Fibroblast of gingiva (primary cell): ENCODE measurements around the gene ZBED1.
"Not testable (repeated sequence)": the region's sequence is repeated elsewhere in the genome, so short reads cannot be mapped to it uniquely, and the experiment has no call there.

ENCODE experiments used
- DNase-seq: peaks from one replicate; pipeline ENCODE4 v3.0.0-alpha.2; 2011; ENCODE audit warnings: low read depth

Gene ZBED1

DNA sequence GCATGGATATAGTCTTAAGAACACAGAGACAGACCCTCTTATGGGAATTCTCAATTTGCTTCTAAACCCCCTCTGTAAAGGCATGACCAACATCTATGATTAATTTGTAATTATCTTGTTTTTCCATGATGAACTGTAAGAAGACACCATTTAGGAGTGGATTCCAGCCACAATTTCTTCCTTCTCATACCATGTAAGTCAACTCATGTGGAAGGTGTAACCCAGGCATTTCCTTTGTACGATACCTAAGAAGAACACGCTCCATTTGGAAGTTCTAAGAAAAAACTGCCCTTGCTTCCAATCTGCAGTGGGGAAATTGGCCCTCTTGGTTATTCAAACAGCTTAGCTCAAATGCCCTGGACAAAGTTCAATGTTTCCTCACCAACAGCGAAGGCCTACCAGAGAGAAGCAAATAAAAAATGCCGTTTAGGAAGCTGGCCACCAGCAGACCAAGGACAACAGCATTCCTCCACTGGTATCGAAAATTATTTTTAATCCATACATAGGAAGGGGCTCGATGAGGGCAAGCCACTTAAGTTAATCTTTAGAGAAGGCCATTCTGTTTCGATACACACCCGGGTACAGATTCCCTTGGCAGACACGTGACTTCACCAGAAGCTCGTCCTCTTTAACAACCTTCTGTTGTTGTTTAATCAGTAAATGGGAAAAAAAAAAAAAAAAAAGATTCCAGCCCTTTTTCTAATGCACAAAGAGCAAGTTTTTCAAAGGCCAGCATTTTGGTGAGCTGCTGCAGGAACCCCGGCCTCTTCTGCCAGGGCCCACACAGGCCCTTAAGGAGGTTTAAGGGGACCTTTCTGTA lies 2.6 kb downstream of the ZBED1 start:
- peak; percentile 62 for DNase-seq

DNA sequence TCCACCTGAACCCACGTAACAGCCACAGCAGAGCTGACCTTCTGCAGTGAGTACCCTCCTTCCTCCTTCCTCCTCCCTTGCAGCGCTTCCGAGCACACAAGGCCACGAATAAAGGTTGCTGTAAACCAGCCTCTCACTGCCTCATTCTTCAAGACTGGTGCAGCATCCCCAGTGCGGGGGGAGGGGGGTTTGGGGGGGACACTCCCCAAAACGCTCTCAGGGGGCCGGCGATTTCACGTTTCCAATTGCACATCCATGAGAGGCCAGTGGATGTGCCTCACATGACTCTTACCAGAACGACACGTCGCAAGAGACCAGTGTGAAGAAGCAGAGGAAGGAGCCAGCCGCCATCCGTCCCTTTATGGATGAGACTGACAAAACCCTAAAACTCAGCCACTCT lies 5.2 kb downstream of the ZBED1 start:
- no peak for DNase-seq

DNA sequence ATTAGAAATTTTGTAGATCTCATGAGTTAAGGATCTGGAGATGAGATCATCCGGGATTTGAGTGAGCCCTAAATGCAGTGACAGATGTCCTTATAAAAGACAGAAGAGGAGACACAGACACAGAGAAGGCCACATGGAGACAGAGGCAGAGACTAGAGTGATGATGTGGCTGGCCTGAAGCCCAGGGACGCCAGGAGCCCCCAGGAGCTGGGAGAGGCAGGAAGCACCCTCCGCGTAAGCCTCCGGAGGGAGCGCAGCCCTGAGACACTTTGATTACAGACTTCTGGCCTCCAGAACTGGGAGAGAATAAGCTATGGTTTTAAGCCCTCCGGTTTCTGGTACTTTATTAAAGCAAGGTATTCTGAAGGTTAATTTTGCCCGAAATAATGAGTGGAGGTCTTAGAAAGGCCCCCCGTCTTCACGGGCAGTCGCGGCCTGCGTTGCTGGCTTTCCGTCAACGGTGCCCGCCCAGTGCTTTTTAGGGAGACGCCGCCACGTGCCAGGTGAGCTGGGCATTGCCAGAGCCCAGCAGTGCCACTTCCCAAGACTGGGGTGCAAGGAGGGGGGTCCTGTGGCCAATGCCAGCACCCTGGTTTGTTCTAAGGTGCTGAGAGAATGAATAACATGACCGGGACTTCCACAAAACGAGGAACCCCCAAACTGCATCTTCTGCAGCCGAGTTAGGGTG lies 8.1 kb downstream of the ZBED1 start:
- DNase-seq, result no peak

DNA sequence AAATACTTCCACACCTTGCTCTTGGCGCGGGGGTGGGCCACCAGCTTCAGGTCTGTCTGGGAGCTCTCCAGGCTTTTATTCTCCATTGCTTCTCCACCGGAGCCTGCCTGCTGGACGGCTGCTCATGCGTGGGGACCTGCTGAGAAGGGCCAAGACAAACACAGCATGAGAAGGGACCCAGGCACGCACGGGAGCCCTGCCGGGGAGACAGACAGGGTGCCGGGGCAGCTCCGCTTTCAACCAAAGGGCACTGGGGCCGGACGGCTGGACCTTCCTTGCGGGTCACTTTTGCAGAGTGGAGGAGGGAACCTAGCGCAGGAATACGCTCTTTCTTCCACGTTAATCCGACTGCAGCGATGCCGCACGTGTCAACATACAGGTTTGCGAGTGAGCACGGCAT lies 10.1 kb downstream of the ZBED1 start:
- no peak for DNase-seq

DNA sequence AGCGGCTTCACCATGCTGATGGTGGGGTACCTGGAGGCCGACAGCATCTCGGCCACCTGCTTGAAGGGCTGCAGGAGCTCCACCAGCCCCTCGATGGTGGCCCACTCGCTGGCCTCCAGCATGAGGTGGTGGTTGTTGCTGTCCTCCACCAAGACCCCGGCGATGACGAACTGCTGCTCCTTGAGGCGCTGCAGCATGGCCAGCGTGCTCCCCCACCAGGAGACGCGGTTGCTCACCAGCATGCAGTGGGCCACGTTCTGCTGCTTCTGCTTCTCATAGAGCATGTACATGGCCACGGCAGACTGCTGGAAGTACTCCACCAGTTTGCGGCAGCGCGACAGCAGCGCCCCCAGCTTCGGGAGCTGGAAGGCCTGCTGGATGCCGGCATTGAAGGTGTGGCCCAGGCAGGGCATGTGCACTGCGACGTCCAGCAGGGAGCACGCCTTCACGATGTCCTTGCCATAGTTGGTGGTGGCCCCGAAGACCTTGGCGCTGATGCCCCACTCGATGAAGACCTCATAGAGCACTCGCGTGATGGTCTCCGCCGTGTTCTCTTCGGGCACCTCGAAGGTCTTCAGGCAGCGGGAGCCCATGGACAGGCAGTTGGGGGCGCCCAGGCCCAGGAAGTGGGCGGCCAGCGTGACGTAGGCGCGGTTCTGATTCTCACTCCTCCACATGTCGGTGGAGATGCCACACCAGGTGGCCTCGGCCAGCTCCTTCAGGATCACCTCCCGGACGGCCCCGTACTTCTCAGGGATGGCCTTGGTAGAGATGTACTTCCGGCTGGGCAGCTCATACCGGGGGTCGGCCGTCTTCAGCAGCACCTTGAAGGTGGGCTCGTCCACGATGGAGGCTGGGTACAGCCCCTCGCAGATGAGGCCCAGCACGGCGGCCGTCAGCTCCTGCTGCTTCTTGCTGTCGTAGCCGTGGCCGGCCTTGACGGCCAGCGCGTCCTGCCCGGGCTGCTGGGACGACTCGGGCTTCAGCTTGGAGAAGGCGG lies 11.0 kb downstream of the ZBED1 start:
- no peak for DNase-seq

DNA sequence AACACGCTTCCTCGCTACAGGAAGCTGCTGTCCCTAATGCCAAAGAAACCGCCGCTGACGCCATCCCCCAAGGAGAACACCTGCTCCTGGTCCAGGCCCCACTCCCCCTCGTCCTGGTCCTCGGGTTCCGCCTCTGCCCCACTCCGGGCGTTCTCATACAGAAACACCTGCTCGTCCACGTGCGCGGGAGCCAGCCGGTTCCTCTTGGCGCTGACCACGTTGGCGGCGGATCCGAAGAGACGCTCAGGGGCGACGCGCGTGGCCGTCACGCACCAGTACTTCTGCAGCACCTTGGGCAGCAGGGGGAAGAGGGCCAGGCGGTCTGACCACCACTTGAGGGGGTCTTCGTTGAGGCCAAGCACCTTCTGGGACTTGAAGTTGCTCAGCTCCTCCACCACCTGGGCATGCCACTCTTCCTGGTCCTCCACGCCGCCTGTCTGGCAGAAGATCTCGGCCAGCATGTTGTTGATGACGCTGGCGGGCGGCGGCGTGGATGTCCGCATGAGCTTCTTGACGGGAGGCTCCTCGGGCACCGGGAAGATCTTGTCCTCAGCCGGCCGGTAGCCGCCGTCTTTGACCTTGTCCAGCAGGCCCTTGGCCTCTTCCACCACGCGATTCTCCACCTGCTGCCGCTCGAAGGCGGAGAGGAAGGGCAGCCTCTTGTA lies 12.0 kb downstream of the ZBED1 start:
- DNase-seq, result no peak

DNA sequence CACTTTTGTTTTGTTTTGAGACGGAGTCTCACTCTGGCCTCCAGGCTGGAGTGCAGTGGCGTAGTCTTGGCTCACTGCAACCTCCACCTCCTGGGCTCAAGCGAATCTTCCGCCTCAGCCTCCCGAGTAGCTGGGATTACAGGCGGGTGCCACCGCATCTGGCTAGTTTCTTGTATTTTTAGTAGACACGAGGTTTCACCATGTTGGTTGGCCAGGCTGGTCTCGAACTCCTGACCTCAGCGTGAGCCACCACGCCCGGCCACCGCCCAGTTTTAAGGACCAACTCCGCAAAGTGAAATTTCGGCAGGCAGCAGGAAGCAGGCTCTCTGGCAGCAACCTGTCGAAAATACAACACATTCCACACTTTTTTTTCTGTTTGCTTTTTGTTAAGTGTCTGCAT lies 13.4 kb downstream of the ZBED1 start:
- no peak for DNase-seq

DNA sequence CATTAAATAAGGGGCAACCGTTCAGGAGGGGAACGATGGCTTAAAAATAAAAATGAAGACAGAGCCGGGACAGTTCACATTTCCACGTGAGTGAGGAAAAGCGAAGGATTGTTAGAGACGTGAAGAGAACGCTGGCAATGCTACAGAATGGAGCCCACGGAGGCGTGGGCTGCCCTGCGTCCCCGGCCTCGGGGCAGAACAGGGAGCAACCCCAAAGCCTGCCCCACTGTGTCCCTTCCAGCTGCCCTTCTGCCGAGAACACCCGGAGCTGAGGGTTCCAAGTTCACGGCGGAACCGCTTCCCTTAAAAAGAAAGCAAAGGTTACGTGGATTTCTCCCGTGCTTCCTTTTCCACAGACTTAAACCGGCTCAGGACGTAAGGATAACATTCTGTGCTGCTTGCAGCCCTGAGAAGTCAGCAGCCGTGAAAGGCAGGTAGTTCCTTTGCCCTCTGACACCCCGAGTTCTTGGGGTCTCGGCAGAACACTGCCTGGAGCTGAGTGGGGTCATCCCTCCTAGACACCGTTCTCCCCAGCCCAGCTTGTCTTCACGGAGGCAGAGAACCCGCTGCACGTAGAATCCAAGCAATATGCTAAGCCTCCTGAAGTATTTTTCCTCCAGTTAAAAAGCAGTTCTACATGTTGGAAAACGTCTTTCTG lies 14.2 kb downstream of the ZBED1 start:
- DNase-seq, result no peak

DNA sequence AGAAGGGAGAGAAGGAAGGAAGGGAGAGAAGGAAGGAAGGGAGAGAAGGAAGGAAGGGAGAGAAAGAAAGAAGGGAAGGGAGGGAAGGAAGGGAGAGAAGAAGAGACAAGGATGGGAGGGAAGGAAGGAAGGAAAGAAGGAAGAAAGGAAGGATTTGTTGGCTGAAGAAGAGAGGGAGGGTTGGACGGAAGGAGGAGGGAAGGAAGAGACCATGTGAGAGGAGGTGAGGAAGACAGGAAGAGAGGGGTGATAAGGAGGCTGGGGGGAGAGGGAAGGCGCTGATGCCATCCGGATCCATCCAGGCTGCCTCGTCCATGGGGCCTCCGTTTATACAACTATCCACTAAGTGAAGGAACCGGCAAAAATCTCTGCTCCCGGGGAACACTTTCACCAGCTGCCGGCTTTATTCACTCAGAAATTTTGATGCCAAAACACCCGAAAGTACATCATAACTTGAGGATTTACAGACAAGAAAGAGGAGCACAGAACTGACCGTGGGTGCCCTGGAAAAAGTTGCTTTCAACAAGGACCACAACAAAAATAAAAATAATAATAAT lies 14.9 kb downstream of the ZBED1 start:
- DNase-seq, result no peak

DNA sequence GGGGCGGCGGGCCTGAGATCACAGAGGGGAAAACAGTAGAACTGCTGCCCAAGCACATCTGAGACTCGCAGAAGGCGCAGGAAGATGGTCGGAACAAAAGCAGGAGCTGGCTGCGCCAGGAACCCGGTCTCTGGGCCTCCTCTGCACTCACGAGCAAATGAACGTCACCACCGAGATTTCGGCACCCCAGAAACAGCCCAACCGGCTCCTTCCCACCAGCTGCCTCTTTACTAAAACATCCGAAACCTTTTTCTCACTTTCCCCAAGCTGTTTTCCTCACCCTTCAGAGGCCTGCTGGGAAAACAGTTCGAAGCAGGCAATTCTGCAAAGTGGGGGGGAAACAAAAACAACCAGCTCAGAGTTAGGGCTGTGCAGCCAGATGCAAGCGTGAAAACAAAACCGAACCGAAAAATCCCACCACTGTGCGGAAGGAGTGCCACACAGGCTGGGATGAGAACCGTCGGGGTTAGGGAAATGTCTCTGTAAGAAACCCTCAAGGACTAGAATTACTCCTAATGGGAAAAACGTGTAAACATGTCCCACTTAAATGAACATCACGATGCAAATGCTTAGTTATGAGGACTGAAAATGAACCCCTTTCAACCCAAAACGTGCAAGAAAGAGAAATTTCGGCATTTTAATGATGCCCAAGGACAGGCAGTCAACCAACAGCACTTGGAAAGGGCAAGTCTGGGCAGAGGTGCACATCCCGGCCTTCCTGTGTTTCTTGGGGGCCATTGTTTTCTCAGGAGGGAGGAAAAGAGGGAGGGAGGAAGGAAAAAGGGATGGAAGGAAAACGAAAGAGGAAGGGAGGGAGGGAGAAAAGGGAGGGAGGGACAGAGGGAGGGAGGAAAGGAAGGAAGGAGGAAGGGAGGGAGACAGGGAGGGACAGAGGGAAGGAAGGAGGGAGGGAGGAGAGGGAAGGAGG lies 15.8 kb downstream of the ZBED1 start:
- peak; percentile 46 for DNase-seq

DNA sequence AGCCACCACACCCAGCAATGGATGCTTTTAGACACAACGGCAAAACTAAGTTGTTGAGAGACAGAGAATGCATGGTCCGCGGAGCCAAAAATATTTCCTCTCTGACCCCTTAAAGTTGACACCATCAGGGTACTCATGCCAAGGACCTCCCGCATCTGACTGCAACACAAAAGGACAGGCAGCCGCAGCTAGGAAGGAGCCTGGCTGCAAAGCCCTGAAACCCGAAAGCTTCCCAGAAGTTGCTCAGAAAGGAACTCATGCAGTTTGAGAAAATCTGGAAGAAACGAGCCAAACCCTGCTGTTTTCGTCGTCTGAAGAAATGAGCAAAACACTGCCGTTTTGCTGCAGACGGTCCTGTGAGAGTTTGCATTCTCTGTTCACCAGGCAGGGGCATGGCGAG lies 16.5 kb downstream of the ZBED1 start:
- peak; percentile 44 for DNase-seq

DNA sequence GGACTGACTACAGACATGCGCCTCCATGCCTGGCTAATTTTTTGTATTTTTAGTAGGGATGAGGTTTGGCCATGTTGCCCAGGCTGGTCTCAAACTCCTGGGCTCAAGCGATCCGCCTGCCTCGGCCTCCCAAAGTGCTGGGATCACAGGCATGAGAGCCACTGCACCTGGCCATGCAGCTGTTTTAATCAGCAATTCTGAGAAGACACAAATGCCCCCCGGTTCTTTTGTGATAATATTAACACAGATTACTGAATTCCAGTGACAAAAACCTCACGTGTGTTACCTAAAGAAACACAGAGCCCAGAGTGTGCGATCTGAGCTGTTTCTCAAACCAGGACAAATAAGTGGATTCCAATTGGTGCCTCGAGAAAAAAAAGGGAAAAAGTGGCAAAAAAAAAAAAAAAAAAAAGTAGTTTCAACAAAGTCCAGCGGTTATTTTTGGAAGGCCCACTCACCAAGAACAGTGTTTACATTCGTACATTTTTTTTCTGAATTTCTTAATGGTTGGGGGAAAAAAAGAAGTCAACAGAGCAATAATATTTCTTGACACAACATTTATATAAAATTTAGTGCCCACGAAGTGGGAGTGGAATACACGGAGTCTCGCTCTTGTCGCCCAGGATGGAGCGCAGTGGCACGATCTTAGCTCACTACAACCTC lies 17.2 kb downstream of the ZBED1 start:
- DNase-seq, result no peak

DNA sequence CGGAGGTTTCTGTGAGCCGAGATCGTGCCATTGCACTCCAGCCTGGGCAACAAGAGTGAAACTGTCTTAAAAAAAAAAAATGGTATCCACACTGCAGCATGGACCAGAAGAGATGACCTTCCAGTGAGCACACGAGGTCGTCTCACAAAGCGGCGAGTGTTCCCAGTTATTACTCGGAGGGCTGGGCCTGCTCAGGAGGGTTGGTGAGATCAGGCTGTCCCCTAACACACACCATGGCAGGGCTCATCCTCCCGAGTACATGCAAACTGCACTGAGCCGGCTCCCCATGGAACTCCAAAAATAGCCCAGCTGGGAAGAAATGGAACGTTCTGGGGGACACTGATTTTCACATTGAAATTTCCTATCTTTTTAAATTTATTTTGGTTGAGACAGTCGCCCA lies 19.2 kb downstream of the ZBED1 start:
- DNase-seq, result not testable (repeated sequence)

DNA sequence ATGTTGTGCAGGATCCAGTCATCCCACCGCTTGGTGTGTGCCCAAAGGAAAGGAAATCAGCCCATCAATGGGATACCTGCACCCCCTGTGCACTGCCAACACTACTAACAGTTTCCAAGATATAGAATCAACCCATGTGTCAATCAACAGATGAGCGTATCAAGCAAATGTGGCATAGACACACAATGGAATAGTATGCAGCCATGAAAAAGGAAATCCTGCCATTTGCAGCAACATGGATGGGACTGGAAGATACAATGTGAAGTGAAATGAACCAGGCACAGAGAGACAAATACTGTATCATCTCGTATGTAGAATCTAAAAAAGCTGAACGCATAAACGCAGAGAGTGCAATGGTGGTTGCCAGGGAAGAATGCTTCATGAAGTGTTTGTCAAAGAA lies 20.8 kb downstream of the ZBED1 start:
- not testable (repeated sequence) for DNase-seq

DNA sequence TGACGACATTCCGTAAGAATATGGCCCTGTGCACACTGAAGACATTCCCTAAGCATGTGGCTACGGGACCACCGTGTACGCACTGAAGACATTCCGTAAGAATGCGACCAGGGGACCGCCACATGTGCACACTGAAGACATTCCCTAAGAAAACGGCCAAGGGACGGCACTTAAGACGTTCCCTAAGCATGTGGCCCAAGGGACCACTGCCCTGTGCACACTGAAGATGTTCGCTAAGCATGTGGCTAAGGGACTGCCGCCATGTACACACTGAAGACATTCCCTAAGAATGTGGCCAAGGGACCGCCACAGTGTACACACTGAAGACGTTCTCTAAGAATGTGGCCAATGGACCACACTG lies 21.4 kb downstream of the ZBED1 start:
- no peak for DNase-seq

DNA sequence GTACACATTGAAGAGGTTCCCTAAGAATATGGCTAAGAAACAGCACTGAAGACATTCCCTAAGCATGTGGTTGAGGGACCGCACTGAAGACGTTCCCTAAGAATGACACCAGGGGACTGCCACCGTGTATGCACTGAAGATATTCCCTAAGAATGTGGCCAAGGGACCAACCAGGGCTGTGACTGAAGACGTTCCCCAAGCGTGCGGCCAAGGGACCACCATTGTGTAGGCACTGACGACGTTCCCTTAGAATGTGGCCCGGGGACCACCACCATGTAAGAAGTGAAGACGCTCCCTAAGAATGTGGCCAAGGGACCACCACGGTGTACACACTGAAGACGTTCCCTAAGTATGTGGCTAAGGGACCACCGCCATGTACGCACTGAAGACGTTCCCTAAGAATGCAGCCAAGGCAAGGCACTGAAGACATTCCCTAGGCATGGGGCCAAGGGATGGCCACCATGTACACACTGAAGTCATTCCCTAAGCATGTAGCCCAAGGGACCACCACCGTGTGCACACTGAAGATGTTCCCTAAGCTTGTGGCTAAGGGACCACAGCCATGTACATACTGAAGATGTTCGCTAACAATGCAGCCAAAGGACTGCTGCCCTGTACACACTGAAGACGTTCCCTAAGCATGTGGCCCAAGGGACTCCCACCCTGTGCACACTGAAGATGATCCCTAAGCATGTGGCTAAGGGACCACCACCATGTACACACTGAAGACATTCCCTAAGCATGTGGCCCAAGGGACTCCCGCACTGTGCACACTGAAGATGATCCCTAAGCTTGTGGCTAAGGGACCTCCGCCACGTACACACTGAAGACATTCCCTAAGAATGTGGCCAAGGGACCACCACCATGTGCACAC lies 22.0 kb downstream of the ZBED1 start:
- no peak for DNase-seq

DNA sequence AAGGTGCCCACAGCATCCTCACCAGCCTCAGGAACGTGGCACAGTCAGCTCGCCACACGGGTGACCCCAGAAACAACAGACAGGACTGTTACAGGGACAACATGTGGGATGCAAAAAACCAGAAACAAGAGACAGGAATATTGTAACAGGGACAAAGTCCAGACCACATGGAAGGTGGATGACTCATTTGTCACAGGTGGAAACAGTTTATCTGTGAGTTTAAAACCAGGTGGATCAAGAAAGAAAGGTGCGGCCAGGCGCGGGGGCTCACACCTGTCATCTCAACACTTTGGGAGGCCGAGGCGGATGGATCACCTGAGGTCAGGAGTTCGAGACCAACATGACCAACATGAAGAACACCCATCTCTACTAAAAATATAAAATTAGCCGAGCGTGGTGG lies 23.5 kb downstream of the ZBED1 start:
- DNase-seq, result not testable (repeated sequence)

DNA sequence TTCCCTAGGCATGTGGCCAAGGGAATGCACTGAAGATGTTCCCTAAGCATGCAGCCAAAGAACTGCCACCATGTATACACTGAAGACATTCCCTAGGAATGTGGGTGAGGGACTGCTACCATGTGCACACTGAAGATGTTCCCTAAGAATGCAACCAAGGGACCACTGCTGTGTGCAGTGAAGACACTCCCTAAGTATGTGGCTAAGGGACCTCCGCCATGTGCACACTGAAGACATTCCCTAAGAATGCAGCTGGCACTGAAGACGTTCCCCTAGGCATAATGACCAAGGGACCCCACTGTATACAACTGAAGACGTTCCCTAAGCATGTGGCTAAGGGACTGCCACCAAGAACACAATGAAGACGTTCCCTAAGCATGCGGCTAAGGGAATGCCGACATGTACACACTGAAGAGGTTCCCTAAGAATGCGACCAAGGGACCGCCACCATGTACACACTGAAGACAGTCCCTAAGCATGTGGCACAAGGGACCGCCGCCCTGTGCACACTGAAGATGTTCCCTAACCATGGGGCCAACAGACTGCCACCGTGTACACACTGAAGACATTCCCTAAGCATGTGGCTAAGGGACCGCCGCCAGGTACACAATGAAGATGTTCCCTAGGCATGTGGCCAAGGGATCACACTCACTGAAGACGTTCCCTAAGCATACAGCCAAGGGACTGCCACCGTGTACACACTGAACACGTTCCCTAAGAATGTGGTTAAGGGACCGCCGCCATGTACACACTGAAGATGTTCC lies 25.6 kb downstream of the ZBED1 start:
- DNase-seq, result no peak
